ENCODE data around the gene OR5M10.

DNA sequence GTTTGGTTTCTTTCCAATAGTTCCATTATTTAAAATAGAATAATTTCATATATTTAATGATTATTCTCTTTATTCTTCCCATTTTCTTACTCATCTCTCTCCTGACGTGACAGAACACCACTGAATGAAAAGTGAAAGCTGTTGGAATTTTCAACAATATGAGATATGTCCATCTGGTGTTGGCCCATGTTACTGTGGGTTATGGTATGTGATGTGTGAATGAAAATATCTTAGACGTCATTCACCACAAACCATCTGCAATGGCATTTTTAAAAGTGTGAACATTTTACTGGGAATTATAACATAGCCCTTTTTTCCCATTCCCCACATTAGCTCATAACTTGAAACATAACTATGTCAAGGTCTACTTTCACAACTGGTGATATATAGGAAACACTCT, 48.4 kb upstream of the OR5M10 start:
- TF ChIP-seq, protein P1, sequence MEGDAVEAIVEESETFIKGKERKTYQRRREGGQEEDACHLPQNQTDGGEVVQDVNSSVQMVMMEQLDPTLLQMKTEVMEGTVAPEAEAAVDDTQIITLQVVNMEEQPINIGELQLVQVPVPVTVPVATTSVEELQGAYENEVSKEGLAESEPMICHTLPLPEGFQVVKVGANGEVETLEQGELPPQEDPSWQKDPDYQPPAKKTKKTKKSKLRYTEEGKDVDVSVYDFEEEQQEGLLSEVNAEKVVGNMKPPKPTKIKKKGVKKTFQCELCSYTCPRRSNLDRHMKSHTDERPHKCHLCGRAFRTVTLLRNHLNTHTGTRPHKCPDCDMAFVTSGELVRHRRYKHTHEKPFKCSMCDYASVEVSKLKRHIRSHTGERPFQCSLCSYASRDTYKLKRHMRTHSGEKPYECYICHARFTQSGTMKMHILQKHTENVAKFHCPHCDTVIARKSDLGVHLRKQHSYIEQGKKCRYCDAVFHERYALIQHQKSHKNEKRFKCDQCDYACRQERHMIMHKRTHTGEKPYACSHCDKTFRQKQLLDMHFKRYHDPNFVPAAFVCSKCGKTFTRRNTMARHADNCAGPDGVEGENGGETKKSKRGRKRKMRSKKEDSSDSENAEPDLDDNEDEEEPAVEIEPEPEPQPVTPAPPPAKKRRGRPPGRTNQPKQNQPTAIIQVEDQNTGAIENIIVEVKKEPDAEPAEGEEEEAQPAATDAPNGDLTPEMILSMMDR (IDR thresholded peaks at IDR 0.05) = no peak
- TF ChIP-seq POLR2A (IDR thresholded peaks at IDR 0.05) = no peak

All from breast epithelium (tissue), 3 donors.